Glomerular endothelial cell (primary cell): ENCODE data around the gene CRABP1. TPM values are rescaled to one million over a fixed set of nuclear protein-coding genes. Genes with fewer than 3 reads are reported as not detected.
"Not testable (repeated sequence)": the region's sequence is repeated elsewhere in the genome, so short reads cannot be mapped to it uniquely, and the experiment has no call there.

Experiments
- DNase-seq: peaks from one replicate; pipeline ENCODE4 v3.0.0-alpha.2; 2011; ENCODE audit warnings: low read depth, low spot score; ENCODE audit errors: extremely low read depth
- total RNA-seq: library from RNA; depleted of rRNA; stranded (reverse); fragments of >200 nt; gene quantifications from 2 replicates; pipeline ENCODE4 v1.2.3, GENCODE V29; 2015

CRABP1 gene
- total RNA-seq, 1 donor from 2014 or later = not detected

GRCh38 chr15:78369161-78369560 is 29.0 kb downstream of the CRABP1 start:
- no peak for DNase-seq

- DNase-seq = no peak
These were observed 29.9 kb downstream of the CRABP1 start for GRCh38 chr15:78370013-78370412.

DNA sequence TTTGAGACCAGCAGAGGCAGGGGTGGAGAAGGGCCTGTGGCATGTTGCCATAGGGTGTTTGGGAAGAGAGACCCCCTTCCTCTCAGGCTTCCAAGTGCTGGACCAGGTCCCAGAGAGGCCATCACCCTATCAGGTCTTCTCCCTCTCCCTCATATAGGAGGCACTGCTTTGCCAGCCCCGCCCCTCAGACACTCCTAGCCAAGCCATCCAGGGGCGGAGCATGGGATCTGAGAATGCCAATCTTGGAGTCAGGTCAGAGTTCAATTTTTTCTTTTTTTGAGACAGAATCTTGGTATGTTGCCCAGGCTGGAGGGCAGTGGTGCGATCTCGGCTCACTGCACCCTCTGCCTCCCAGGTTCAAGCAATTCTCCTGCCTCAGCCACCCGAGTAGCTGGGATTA is 32.7 kb downstream of the CRABP1 start:
- no peak for DNase-seq

GRCh38 chr15:78374436-78375393 is 34.6 kb downstream of the CRABP1 start:
- no peak for DNase-seq

- not testable (repeated sequence) for DNase-seq
These were observed 40.0 kb downstream of the CRABP1 start for GRCh38 chr15:78380143-78380542.

DNA sequence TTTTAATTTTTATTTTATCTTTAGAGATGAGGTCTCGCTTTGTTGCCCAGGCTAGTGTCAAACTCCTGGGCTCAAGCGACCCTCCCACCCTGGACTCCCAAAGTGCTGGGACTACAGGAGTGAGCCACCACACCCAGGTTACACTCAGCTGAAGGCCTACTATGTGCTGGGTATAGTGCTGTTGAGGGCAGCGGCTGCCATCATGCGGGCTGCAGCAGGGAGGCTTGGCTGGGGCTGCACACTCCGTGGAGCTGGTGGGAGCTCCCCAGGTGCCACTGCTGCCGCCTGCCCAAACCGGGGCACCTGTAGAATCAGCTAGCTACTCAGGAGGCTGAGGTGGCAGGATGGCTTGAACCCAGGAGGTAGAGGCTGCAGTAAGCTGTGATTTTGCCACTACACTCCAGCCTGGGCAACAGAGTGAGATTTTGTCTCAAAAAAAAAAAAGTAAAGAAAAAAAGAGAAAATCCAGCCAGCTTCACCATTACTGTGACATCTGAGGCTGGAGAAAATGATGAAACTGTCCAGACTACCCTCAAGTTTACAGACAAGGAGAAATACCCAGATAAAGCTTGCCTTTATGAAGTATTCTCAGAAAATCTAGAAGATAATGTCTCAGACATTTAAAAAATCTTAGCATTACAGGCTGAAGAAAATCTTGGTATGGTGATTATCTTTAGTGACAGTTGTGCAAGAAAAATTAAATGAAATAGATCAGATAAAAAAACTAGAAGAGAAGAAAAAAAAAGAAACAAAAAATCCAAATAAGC is 42.1 kb downstream of the CRABP1 start:
- no peak for DNase-seq

- no peak for DNase-seq
These were observed 44.5 kb downstream of the CRABP1 start for GRCh38 chr15:78384651-78385050.

- no peak for DNase-seq
These were observed 47.3 kb downstream of the CRABP1 start for GRCh38 chr15:78387246-78388037.

GRCh38 chr15:78388865-78389264 is 48.7 kb downstream of the CRABP1 start:
- no peak for DNase-seq

GRCh38 chr15:78389322-78389721 is 49.2 kb downstream of the CRABP1 start:
- DNase-seq = no peak

DNA sequence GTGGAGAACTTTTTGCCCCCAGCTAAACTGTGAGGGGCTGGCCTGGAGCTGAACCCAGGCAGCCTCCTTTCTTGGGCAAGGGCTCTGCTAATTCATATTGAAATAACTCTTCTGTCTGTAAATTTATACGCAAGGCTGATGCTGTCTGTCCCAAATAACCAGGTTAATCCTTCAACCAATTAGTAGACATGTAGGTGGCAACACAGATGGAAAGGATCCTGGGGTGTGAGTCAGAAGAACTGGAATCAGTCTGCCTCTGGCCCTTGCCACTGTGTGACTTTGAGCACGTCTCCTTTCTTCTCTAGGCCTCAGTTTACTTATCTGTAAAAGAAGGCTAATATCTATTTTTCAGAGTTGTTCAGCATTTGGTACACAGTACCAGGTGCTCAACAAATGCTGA is 49.6 kb downstream of the CRABP1 start:
- DNase-seq = no peak

DNA sequence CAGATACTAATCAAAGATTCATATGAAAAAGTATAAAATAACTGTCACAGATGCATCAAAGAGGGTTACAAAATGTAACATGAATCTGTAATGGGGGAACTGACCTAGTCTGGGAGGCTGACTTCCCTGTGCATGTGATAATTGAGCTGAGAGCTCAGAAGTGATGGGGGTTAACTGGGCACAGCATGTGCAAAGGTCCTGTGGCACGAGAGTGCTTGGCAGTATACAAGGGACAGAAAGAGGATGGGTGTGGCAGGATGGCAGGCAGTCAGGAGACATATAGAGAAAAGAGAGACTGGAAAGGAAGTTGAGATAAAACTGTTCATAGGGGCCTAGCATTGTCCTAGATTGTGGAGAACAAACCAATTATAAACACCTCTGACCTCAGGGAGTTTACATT is 50.1 kb downstream of the CRABP1 start:
- no peak for DNase-seq

DNA sequence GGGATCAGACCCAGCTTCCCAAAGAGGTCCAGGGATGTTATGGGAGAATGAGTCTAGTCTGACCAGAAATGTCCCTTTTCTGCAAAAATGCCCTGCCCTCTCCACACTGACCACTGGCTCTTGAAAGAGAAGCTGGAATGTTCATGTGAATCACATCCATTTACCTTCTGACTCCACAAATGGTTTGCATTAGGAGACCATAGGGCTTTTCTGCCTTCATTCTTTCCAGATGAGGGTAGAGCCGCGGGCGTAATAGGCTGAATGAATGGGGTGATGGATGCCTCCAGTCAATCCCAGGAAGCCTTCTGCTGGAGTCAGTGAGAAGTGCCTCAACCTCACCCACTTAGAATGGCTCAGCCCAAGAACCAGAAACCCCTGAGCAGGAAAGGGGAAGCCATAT is 50.7 kb downstream of the CRABP1 start:
- no peak for DNase-seq

- DNase-seq = no peak
These were observed 51.6 kb downstream of the CRABP1 start for GRCh38 chr15:78391781-78392180.

DNA sequence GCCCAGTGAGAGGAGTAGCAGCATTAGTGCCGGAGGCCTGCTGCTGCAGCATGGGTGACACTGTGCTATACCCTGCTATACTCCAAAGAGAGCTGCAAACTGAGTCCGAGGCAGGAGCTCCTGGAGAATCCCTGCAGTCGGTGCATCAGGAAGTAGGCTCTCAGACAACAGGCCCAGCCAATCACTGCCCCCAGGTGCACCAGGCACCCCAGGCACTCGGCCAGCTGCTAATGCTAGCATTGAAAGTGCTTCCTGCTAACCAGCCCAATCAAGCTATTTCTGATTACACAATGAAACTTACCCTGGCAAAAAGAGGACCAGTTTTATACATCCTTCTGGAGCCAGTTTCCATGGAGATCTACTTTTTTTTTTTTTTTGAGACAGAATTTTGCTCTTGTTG is 52.3 kb downstream of the CRABP1 start:
- no peak for DNase-seq

GRCh38 chr15:78393137-78393536 is 53.0 kb downstream of the CRABP1 start:
- no peak for DNase-seq

DNA sequence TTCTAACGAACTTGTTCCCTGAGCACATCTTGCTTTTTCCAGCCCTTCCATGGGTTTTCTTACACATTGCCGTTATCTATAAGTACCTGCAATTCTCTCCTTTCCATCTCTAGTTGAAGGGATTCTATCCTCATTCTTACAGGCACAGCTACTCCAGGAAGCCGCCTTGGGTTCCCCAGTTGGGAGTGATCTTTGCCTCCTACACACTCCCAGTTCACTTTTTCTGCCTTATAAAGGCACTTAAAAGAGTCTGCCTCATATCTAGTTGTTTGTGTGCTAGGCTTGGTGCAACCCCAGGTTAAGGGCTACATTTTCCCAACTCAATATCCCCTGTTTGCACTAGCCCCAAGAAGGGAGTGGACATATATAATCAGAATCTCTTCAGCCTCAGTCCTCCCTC is 53.9 kb downstream of the CRABP1 start:
- no peak for DNase-seq

GRCh38 chr15:78394981-78395616 is 54.9 kb downstream of the CRABP1 start:
- no peak for DNase-seq

- DNase-seq = no peak
These were observed 56.1 kb downstream of the CRABP1 start for GRCh38 chr15:78396186-78396814.

DNA sequence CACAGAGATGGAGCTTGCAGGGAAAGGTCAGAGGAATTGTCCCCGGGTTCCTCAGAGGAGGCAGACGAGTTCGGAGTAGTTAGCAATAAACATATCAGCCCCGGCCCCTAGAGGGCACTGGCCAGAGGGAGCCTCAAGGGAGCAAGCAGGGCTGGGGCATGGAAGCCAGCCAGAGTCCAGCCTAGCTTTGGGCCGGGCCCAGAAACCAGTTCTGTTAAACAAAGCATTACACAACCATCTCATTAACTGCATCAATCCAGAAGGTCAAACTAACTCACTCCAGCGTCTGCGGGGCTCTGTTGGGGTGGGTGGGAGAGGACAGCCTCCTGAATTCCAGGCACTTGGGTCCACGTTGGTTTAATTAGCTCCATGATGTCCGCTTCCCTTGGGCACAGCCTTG is 56.8 kb downstream of the CRABP1 start:
- DNase-seq = no peak
